HCT116 (cell line): Measurements from ENCODE around the gene TDRD9. TPM values are rescaled to one million over a fixed set of nuclear protein-coding genes. Genes with fewer than 3 reads are reported as not detected.
"Not testable (repeated sequence)": the region's sequence is repeated elsewhere in the genome, so short reads cannot be mapped to it uniquely, and the experiment has no call there.

ENCODE experiments used
- ATAC-seq: fragments of 200-7000 bp; cut with Tn5 transposase; 2 replicates; pipeline ENCODE4 v1.9.1; 2020; ENCODE audit warnings: mild to moderate bottlenecking, moderate library complexity
- BruUV-seq: library from RNA; stranded (reverse); fragments of 400-500 nt; replicated peaks from 2 replicates; lab custom pipeline; 2021; lab: Mats Ljungman, UMichigan
- CTCF ChIA-PET: fragments of 300-600 bp; sonication (Branson Sonifier 250); formaldehyde crosslinking; loops from one replicate; lab custom pipeline; 2021; ENCODE audit warnings: antibody characterized with exemption; lab: Charles Lee
- POLR2A ChIA-PET: fragments of 300-600, 350-600 bp; sonication (Branson Sonifier 250); formaldehyde crosslinking; loops from one replicate; lab custom pipeline; 2021; ENCODE audit warnings: antibody characterized with exemption; lab: Charles Lee
- RAD21 ChIA-PET, 2 experiments: fragments of 300-600 bp; sonication (Branson Sonifier 250); formaldehyde crosslinking; loops; one replicate each; lab custom pipeline; 2023; ENCODE audit warnings: low total read pairs in 2 of 2; ENCODE audit not compliant: uncharacterized antibody in 2 of 2, unreplicated experiment in 2 of 2, low non-redundant PET in 1 of 2; lab: Charles Lee
- DNase-seq: peaks from one replicate; pipeline ENCODE4 v3.0.0-alpha.2; 2010; ENCODE audit warnings: low read depth, low spot score
- H2AFZ ChIP-seq: fragments of 200-600 bp; shearing (Covaris generic), sonication (generic); 2 replicates; pipeline ENCODE4 v1.6.1; 2017; ENCODE audit warnings: low read depth, mixed run types, mixed read lengths, antibody characterized with exemption, low read length; ENCODE audit not compliant: poor library complexity, severe bottlenecking
- H3K27ac ChIP-seq: 2 replicates; pipeline ENCODE4 v1.5.1; 2012; ENCODE audit warnings: low read depth, low read length
- H3K27me3 ChIP-seq: fragments of 200-600 bp; sonication (generic); 2 replicates; pipeline ENCODE4 v1.6.1; 2016; ENCODE audit warnings: mixed run types, low read length, mixed read lengths; ENCODE audit not compliant: insufficient read depth
- H3K36me3 ChIP-seq, 2 experiments: fragments of 200-500 bp in 1 of 2; fragments of 200-600 bp in 1 of 2; sonication (Bioruptor generic) in 1 of 2; sonication (generic) in 1 of 2; 2 replicates each; pipeline versions ENCODE4 v1.5.1 to v1.6.1; 2014 to 2016; ENCODE audit warnings: low read length in 2 of 2, inconsistent platforms in 1 of 2, mixed read lengths in 1 of 2, mixed run types in 1 of 2; ENCODE audit not compliant: insufficient read depth in 2 of 2, control insufficient read depth in 1 of 2
- H3K4me1 ChIP-seq, 2 experiments: fragments of 200-600 bp in 1 of 2; sonication (generic) in 1 of 2; 2 replicates each; pipeline versions ENCODE4 v1.5.1 to v1.6.1; 2012 to 2017; ENCODE audit warnings: low read length in 2 of 2, inconsistent platforms in 1 of 2, mild to moderate bottlenecking in 1 of 2, mixed read lengths in 1 of 2, mixed run types in 1 of 2, moderate library complexity in 1 of 2; ENCODE audit not compliant: insufficient read depth in 2 of 2, control insufficient read depth in 1 of 2
- H3K4me2 ChIP-seq: fragments of 200-600 bp; sonication (generic); 2 replicates; pipeline ENCODE4 v1.6.1; 2017; ENCODE audit warnings: mixed run types, low read length, mixed read lengths
- H3K4me3 ChIP-seq, 2 experiments: fragments of 200-600 bp in 1 of 2; sonication (generic) in 1 of 2; replicated peaks in 1 of 2; 2 replicates each; pipeline ENCODE4 v1.5.1; 2011 to 2016; ENCODE audit warnings: low read length in 2 of 2, control low read depth in 1 of 2, low read depth in 1 of 2, mild to moderate bottlenecking in 1 of 2, mixed read lengths in 1 of 2, mixed run types in 1 of 2
- H3K79me2 ChIP-seq: fragments of 200-600 bp; sonication (generic); 2 replicates; pipeline ENCODE4 v1.6.1; 2017; ENCODE audit warnings: mild to moderate bottlenecking, mixed run types, low read length, moderate library complexity, mixed read lengths; ENCODE audit not compliant: insufficient read depth
- H3K9ac ChIP-seq: fragments of 200-600 bp; sonication (generic); 2 replicates; pipeline ENCODE4 v1.6.1; 2016; ENCODE audit warnings: low read length, mixed read lengths
- H3K9me2 ChIP-seq: fragments of 200-600 bp; sonication (generic), shearing (Covaris generic); 2 replicates; pipeline ENCODE4 v1.6.1; 2017; ENCODE audit warnings: mixed run types, mild to moderate bottlenecking, moderate library complexity; ENCODE audit not compliant: insufficient read depth
- H3K9me3 ChIP-seq, 2 experiments: fragments of 200-500 bp in 1 of 2; fragments of 200-600 bp in 1 of 2; sonication (Bioruptor generic) in 1 of 2; sonication (generic) in 1 of 2; 2 replicates each; pipeline ENCODE4 v1.6.1; 2014 to 2017; ENCODE audit warnings: low read length in 2 of 2, mixed read lengths in 2 of 2, inconsistent platforms in 1 of 2, low read depth in 1 of 2, mild to moderate bottlenecking in 1 of 2, mixed run types in 1 of 2, moderate library complexity in 1 of 2; ENCODE audit not compliant: control insufficient read depth in 1 of 2, insufficient read depth in 1 of 2
- H4K20me1 ChIP-seq: fragments of 200-600 bp; sonication (generic), shearing (Covaris generic); 2 replicates; pipeline ENCODE4 v1.6.1; 2017; ENCODE audit warnings: mixed run types, mild to moderate bottlenecking, moderate library complexity; ENCODE audit not compliant: insufficient read depth
- ATF3 ChIP-seq: IDR thresholded peaks from 2 replicates; pipeline ENCODE4 v1.6.1; 2012
- CEBPB ChIP-seq: IDR thresholded peaks from 2 replicates; pipeline ENCODE4 v1.6.1; 2012; ENCODE audit warnings: low read depth
- EGR1 ChIP-seq: IDR thresholded peaks from 2 replicates; pipeline ENCODE4 v1.6.1; 2012; ENCODE audit warnings: low read depth
- ELF1 ChIP-seq: IDR thresholded peaks from 2 replicates; pipeline ENCODE4 v1.6.1; 2012; ENCODE audit warnings: low read depth, borderline replicate concordance
- MAX ChIP-seq: IDR thresholded peaks from 2 replicates; pipeline ENCODE4 v1.6.1; 2012
- RAD21 ChIP-seq: IDR thresholded peaks from 2 replicates; pipeline ENCODE4 v1.6.1; 2012; ENCODE audit warnings: low read depth, mild to moderate bottlenecking
- SRF ChIP-seq: IDR thresholded peaks from 2 replicates; pipeline ENCODE4 v1.6.1; 2012; ENCODE audit warnings: low read depth
- ZBTB33 ChIP-seq: IDR thresholded peaks from 2 replicates; pipeline ENCODE4 v1.6.1; 2011; ENCODE audit warnings: mild to moderate bottlenecking, low read length, moderate library complexity; ENCODE audit not compliant: insufficient replicate concordance; ENCODE audit errors: extremely low read depth
- ZNF274 ChIP-seq: fragments of 200-500 bp; sonication (Bioruptor generic); IDR thresholded peaks from 2 replicates; pipeline ENCODE4 v1.6.1; 2014; ENCODE audit warnings: mild to moderate bottlenecking, low read depth, low read length, inconsistent platforms
- intact Hi-C: fragments of 100-400 bp; cut with micrococcal nuclease; formaldehyde crosslinking; loops from 2 replicates; pipeline ENCODE4 v1.10.0; 2022
- total RNA-seq: library from RNA; stranded (reverse); gene quantifications from one replicate; pipeline ENCODE4 v1.2.1, GENCODE V29; 2021; ENCODE audit not compliant: unreplicated experiment
- TF ChIP-seq, protein P1 (sequence below): IDR thresholded peaks from 2 replicates; pipeline ENCODE4 v1.6.1; 2012; ENCODE audit warnings: low read depth

The TDRD9 gene
- total RNA-seq, 1 experiment from 2014 or later = not detected

- H2AFZ ChIP-seq = peak overlapping the region; percentile 70
- H3K27me3 ChIP-seq, intact Hi-C loops, H4K20me1 ChIP-seq, H3K9me3 ChIP-seq, H3K9me2 ChIP-seq, ATAC-seq, DNase-seq, H3K36me3 ChIP-seq, H3K79me2 ChIP-seq, BruUV-seq: not testable (repeated sequence)
- ChIA-PET CTCF (interaction anchor here (5.6 kb wide), 1 partner anchor 12 kb away, joined by 30 read pairs; no protein-coding TSS in a partner anchor), POLR2A (interaction anchor here (1.9 kb wide), 1 partner anchor 9 kb away, joined by 6 read pairs; no protein-coding TSS in a partner anchor), RAD21 (interaction anchor here (0.9 to 1.0 kb wide), 2 partner anchors 12 to 31 kb away, joined by 3 to 4 read pairs; no protein-coding TSS in a partner anchor)
- H3K9ac ChIP-seq = peak overlapping the region; percentile 53
- H3K27ac ChIP-seq = peak overlapping the region; percentile 66
- peak overlapping the region in 1 of 2 experiments; percentile 32; a peak in 2 of 4 replicates for H3K4me3 ChIP-seq
- peaks cover 22 to 42% of the 10 kb centered on the region in 2 experiments for H3K4me1 ChIP-seq
- peak overlapping the region; percentile 71 for H3K4me2 ChIP-seq
These were observed 39.3 kb upstream of the TDRD9 start for GRCh38 chr14:103889002-103889312.

GRCh38 chr14:103889313-103890051 is 38.8 kb upstream of the TDRD9 start:
- Histone ChIP-seq H3K9me3 (no peaks in the 10 kb centered on the region), H3K9me2 (no peaks in the 10 kb centered on the region), H3K4me2 (peak overlapping the region; percentile 71), H3K4me1 (peaks cover 25 to 48% of the 10 kb centered on the region in 2 experiments), H2AFZ (peak overlapping the region; percentile 70), H3K9ac (peak overlapping the region; percentile 53), H3K27ac (peak overlapping the region; percentile 66), H4K20me1 (no peaks in the 10 kb centered on the region), H3K79me2 (no peaks in the 10 kb centered on the region), H3K4me3 (peak overlapping the region; percentile 15 to 32; a peak in 3 of 4 replicates), H3K27me3 (no peaks in the 10 kb centered on the region), H3K36me3 (no peaks in the 10 kb centered on the region)
- CTCF ChIA-PET = interaction anchor here (1.2 to 5.6 kb wide), 2 partner anchors 10 to 11 kb away, joined by 3 to 30 read pairs; no protein-coding TSS in a partner anchor
- ATAC-seq (peak; percentile 69), DNase-seq (no peak)
- TF ChIP-seq EGR1 (no peak), RAD21 (no peak), ZNF274 (no peak), ZBTB33 (no peak), SRF (no peak), CEBPB (no peak), MAX (no peak), ELF1 (no peak), ATF3 (no peak)
- TF ChIP-seq, protein P1, sequence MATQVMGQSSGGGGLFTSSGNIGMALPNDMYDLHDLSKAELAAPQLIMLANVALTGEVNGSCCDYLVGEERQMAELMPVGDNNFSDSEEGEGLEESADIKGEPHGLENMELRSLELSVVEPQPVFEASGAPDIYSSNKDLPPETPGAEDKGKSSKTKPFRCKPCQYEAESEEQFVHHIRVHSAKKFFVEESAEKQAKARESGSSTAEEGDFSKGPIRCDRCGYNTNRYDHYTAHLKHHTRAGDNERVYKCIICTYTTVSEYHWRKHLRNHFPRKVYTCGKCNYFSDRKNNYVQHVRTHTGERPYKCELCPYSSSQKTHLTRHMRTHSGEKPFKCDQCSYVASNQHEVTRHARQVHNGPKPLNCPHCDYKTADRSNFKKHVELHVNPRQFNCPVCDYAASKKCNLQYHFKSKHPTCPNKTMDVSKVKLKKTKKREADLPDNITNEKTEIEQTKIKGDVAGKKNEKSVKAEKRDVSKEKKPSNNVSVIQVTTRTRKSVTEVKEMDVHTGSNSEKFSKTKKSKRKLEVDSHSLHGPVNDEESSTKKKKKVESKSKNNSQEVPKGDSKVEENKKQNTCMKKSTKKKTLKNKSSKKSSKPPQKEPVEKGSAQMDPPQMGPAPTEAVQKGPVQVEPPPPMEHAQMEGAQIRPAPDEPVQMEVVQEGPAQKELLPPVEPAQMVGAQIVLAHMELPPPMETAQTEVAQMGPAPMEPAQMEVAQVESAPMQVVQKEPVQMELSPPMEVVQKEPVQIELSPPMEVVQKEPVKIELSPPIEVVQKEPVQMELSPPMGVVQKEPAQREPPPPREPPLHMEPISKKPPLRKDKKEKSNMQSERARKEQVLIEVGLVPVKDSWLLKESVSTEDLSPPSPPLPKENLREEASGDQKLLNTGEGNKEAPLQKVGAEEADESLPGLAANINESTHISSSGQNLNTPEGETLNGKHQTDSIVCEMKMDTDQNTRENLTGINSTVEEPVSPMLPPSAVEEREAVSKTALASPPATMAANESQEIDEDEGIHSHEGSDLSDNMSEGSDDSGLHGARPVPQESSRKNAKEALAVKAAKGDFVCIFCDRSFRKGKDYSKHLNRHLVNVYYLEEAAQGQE = no peak
- RAD21 ChIA-PET = interaction anchor here in 1 of 2 experiments (1.0 kb wide), 1 partner anchor 11 kb away, joined by 4 read pairs; no protein-coding TSS in a partner anchor
- POLR2A ChIA-PET = interaction anchor here (1.9 kb wide), 1 partner anchor 9 kb away, joined by 6 read pairs; no protein-coding TSS in a partner anchor
- BruUV-seq = no TSS peak
- intact Hi-C loops = no loop called here
